NCI-H1930 (cell line): Measurements from ENCODE around the gene PRPH.
A peak's percentile ranks its signal among the peaks of the same experiment; 100 is the strongest.
"Not testable (repeated sequence)": the region's sequence is repeated elsewhere in the genome, so short reads cannot be mapped to it uniquely, and the experiment has no call there.

ENCODE experiments used
- DNase-seq, 2 experiments: peaks; one replicate each; lab custom pipeline; 2025; lab: John Stamatoyannopoulos, UW

The PRPH gene

DNA sequence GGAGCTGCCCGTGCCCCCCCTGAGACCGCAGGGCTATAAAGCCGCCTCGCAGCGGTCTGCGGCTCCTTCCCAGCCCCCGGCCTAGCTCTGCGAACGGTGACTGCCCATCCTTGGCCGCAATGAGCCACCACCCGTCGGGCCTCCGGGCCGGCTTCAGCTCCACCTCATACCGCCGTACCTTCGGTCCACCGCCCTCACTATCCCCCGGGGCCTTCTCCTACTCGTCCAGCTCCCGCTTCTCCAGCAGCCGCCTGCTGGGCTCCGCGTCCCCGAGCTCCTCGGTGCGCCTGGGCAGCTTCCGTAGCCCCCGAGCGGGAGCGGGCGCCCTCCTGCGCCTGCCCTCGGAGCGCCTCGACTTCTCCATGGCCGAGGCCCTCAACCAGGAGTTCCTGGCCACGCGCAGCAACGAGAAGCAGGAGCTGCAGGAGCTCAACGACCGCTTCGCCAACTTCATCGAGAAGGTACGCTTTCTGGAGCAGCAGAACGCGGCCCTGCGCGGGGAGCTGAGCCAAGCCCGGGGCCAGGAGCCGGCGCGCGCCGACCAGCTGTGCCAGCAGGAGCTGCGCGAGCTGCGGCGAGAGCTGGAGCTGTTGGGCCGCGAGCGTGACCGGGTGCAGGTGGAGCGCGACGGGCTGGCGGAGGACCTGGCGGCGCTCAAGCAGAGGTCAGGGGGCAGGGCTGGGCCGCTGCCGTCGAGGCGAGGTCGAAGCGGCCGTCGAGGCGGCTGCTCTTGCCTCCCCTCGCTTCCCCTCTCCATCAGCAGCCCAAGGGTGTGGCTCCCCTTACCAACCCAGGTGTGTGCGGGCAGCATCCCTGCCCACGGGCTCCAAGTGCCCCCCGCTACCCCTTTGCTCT is at the start of gene PRPH:
TSS of gene PRPH (plus strand) at position 66 of the 855 bp plus-strand sequence. CDS start at position 120, 54 bp downstream.
- DNase-seq = no peak

DNA sequence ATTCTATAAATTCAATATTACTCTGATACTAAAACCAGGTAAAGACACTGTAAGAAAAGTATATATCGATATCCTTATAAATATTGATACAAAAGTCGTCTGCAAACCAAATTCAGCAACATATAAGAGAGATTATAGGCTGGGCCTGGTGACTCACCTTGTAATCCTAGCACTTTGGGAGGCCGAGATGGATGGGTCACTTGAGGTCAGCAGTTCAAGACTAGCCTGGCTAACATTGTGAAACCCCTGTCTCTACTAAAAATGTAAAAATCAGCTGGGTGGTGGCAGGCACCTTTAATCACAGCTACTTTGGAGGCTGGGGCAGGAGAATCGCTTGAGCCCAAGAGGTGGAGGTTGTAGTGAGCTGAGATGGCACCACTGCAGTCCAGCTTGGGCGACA is 43.6 kb upstream of the PRPH start:
- DNase-seq = no peak

DNA sequence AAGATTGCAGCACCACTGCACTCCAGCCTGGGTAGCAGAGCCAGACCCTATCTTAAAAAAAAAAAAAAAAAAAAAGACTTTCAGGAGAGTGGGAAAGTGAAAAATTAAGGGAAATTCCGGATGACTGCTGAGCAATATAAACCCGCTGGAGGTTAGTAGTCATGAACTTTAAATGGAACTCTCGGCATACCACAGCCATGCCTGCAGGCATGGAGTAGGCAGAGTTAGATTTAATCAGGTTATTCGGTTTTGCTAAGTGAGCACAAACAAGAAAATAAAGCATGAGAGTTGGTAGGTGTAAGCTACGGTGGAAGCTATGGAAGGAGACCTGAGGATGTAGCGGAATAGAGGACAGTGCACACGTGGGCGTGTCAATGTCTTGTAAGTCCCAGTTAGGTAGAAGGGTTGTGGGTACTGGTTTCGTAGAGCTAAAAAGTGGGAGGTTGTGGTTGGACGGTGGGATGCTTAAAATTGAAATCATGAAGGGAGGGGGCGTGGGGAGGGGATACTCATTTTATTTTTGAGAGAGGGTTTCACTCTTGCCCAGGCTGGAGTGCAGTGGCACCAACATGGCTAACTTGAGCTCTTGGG is 41.8 kb upstream of the PRPH start:
- DNase-seq = no peak

DNA sequence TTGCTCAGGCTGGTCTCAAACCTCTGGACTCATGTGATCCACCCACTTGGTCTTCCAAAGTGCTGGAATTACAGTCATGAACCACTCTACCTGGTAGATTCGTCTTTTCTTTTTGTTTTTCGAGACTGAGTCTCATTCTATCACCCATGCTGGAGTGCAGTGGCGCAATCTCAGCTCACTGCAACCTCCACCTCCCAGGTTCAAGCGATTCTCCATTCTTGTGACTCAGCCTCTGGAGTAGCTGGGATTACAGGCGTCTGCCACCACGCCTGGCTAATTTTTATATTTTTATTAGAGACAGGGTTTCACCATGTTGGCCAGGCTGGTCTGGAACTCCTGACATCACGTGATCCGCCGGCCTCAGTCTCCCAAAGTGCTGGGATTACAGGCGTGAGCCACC is 39.5 kb upstream of the PRPH start:
- not testable (repeated sequence) for DNase-seq

DNA sequence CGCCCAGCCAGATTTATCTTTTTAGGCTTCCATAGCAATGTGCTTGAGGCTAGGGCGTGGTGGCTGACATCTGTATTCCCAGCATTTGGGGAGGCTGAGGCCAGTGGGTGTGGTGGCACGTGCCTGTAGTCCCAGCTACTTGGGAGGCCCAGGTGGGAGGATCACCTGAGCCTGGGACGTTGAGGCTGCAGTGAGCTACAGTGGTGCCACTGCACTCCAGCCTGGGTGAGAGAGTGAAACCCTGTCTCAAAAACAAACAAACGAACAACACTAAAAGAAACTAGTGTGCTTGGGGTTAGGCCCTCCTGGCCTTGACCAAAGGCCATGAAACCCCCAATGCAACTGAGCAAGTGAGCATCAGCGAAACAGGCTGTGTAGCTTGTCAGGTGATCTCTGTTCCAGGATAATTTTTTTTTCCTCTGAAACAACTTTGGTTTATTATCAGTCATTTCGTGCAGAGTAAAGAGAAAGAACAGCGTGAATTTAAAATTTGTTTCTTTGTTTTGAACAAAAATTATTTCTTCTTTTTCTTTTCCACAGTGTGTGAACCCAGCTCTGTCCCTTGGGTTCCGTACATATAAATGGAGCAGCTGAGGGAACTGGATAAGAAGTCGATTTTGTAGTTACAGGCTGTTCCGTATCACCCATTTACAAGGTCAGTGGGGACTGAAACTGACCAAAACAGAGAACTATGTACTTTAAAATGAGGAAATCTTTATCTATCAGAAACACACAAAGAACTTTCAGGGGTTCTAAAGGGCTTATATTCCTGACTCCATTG is 38.9 kb upstream of the PRPH start:
- DNase-seq = no peak

DNA sequence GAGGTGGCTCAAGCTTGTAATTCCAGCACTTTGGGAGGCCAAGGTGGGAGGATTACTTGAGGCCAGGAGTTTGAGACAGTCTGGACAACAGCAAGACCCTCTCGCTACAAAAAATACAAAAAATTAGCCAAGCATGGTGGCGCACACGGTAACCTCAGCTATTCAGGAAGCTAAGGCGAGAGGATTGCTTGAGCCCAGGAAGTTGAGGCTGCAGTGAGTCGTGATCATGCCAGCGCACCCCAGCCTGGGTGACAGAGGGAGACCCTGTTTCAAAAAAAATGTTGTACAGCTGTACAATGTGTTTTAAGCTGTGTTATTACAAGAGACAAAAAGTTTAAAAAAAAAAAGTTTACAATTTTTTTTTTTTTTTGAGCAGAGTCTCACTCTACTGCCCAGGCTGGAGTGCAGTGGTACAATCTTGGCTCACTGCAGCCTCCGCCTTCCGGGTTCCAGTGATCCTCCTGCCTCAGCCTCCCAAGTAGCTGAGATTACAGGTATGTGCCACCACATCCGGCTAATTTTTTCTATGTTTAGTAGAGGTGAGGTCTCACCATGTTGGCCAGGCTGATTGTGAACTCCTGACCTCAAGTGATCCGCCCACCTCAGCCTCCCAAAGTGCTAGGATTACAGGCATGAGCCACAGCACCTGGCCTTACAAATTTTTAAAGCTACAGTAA is 37.3 kb upstream of the PRPH start:
- DNase-seq = not testable (repeated sequence)

DNA sequence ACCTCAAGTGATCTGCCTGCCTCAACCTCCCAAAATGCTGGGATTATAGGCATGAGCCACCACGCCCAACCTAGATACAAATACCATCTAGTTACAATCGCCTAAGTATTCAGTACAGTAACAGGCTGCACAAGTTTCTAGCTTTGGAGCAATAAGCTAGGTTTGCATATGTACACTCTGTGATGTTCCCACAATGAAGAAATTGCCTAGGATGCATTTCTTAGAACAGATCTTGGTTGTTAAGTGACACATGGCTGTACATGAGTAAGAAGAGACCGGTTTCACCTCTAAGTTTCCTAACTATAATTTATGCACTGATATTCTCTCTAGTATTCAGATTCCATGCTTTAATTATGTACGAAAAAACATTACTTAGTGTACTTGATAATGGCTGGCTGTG is 35.5 kb upstream of the PRPH start:
- DNase-seq = no peak

DNA sequence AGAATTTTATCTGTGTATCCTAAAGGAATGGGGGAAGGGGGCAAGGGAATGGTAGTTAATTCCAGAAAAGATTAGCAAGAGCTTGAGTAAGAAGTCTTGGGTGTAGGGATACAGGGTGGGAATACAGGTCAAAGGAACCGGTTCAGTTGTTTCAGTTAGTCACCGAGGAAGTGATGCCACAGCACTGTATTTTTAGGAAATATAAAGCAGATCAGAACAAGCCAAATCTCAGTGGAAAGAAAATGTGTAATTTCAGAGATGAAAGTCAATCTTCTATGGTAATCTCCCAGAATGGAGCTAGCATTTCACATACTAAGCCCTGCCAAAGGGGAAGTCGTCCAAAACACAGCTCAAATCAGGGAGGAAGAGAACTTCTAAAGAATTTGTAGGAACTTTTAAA is 34.8 kb upstream of the PRPH start:
- DNase-seq = no peak

DNA sequence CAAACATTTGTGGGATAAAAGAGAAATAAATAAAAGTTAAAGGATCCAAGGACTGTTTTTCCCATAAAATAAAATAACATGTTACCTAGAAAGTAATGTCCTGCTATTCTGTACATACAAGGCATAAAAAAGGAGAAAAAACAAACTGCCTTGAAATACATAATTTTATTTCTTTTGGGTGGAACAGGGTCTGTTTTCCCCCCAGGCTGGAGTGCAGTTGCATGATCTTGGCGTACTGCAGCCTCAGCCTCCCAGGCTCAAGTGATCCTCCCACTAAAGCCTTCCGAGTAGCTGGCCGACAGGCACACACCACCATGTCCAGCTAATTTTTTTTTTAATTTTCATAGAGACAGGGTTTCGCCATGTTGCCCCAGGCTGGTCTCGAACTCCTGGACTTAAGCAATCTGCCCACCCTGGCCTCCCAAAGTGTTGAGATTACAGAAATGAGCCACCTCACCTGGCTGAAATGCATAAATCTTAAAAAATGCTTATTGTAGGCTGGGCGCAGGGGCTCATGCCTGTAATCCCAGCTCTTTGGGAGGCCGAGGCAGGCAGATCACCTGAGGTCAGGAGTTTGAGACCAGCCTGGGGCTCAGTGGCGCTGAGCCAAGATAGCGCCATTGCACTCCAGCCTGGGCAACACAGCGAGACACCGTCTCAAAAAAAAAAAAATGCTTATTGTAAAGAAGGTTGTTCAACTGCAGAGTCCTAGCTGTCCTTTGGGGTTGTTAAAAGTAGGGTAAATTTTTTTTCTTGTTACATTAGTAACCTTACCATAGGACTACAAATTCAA is 34.2 kb upstream of the PRPH start:
- no peak for DNase-seq

DNA sequence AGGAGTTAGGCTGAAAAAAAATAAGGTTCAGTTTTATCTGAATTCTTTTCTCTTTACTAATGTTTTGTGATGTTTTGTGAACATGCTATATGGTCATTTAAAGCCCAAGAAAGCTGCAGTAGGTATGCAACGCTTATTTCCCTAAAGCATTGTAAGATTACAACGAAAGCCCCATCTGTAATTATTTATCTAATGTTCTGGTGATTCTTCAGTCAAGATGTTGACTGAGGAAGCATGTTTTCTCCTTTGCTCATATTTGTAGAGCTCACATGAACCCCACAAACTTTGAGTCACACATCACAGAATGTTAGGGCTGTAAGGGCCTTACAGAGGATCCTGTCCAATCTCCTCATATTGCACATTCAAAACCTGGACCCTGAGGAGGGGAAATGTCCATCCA is 33.2 kb upstream of the PRPH start:
- DNase-seq = no peak

DNA sequence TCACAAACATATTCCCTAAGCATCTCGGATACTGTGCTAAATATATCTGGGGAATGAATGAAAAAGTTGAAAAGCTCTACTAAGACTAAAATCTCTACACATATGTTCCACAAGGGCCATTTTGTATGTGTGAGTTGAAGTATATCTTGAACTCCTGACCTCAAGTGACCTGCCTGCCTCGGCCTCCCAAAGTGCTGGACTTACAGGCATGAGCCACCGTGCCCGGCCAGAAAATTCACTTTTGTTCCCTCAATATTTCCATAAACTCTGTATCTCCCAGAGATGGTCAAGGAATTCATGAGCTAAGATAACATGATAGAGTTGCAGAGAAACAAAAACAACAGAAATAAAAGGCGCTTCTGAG is 31.6 kb upstream of the PRPH start:
- no peak for DNase-seq

DNA sequence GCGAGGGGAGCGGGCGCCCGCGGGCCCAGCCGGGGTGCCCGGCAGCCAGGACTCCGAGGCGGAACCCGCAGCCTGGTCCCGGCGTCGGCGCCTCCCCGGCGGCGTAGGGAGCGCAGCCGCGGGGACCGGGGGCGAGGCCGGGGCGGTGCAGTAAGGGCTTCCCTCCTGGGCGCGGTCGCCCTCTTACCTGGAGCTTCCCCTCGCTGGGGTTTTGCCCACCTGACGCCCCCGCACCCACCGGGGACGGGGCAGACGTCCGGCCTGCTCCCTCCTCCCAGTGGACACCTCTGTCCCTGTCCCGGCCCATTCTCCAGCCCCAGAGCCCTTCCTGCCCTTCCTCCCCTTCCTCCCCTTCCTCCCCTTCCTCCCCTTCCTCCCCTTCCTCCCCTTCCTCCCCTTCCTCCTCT is 30.5 kb upstream of the PRPH start:
- peak in 1 of 2 experiments; percentile 55 for DNase-seq

DNA sequence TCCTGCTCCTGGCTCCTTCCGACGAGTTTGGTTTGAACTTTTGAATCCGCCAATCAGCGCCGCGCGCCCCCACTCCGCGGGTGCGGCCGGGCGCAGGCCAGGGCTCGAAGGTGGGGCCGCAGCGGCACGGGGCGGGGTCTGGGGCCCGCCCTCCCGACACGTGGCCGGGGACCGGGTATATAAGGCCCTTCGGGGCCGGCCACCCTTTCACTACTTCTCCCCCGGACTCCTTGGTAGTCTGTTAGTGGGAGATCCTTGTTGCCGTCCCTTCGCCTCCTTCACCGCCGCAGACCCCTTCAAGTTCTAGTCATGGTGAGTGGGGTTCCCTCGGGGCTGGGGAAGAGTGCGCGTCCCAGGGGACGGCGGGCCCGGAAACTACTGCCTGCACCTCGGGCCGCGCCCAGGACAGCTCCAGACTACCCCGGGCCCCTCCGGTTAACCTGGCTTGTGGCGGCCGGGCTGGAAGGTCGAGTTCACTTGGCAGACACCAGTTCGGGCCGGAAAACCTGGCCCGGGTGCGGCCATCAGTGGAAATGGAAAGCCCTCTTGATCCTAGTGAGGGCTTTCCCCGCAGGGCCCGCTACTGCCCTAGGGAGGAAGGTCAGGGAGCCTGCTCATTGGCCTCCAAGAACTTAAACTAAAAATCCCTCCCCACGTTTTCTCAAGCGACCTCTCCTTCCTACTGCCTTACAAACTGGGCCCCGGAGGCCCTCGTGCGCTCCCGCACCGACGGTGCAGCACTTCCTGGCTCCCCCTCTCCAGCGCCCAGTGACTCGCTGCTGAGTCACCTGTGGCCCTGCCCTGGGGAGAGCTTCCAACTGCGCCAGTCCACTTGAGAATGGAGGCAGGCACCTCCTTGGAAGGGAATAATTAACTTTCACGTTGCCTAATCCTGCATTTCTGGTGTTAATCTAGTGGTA is 29.8 kb upstream of the PRPH start, which contains the start of gene TUBA1C:
TSS of gene TUBA1C (plus strand) at position 210 of the 920 bp plus-strand sequence. CDS start at position 310, 100 bp downstream.
- peak; percentile 86 to 87 for DNase-seq

DNA sequence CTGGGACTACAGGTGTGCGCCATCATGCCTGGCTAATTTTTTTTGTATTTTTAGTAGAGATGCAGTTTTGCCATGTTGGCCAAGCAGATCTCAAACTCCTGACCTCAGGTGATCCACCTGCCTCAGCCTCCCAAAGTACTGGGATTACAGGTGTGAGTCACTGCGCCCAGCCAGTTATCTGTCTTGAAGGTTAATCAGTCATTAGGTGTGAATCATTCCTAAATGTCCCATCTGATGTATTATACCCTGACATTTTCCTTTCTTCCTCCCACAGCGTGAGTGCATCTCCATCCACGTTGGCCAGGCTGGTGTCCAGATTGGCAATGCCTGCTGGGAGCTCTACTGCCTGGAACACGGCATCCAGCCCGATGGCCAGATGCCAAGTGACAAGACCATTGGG is 25.8 kb upstream of the PRPH start:
- DNase-seq = not testable (repeated sequence)

DNA sequence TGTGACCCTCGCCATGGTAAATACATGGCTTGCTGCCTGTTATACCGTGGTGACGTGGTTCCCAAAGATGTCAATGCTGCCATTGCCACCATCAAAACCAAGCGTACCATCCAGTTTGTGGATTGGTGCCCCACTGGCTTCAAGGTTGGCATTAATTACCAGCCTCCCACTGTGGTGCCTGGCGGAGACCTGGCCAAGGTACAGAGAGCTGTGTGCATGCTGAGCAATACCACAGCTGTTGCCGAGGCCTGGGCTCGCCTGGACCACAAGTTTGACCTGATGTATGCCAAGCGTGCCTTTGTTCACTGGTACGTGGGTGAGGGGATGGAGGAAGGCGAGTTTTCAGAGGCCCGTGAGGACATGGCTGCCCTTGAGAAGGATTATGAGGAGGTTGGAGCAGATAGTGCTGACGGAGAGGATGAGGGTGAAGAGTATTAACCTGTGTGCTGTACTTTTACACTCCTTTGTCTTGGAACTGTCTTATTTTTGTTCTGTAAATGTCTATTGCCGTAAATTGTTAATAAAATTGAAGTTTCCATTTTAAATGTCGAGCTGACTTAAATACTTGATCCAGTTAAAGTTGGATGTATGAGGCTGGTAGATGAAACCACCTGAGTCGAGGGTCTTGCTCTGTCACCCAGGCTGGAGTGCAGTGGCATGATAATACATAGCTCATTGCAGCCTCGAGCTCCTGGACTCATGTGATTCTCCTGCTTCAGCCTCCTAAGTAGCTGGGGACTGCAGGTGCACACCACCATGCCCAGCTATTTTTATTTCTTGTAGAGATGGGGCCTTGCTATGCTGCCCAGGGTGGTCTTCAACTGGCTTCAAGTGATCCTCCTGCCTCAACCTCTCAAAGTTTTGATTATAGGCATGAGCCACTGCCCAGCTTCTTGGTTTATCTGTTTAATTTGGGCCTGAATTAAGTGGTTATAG is 21.9 kb upstream of the PRPH start:
- no peak for DNase-seq

DNA sequence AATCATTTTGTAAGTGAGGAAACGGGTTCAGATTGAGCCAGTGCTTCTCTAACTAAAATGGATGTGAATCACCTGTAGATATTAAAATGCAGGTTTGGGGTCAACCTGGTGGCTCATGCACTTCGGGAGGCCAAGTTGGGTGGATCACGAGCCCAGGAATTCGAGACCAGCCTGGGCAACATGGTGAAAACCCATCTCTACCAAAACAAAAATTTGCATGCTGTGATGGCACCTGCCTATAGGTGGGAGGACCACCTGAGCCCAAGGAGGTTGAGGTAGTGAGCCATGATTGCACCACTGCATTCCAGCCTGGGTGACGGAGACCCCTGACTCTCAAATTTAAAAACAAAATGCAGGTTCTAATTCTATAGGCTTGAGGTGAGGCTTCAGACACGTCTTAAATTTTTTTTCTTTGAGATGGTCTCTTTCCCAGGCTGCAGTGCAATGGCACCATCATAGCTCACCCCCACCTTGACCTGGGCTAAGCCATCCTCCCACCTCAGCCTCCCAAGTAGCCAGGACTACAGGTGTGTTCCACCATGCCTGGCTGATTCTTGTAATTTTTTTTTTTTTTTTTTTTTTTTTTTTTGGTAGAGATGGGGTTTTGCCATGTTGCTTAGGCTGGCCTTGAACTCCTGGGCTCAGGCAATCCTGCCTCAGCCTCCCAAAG is 21.1 kb upstream of the PRPH start:
- DNase-seq = no peak

DNA sequence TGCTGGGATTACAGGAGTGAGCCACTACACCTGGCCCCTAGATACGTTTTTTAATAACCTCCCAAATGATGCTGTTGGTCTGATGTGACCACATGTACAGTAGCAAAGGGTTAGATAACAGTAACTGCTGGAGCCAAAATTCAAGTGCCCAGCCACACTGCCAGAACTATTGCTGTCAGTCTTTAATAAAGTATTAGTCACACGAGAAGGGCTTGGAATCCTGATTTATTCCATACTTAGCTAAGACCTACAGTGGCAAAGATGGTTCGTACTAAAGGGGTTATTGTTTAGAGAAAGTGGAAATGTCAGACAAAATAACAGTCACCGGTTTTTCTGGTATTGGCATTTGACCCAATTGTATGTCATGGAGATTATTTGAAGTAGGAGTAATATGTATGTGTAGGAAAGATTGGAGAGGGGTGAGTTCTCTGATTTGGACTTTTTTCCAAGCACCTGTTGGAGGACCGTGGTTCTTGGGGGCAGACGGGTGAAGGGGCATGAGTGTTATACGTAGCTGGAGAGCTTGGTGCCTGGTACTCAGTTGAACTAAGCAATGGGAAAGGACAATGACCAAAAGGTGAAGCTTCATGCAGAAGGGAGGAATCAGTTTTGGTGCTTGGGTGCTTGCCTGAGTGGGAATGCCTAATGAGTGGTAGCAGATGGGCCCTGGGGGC is 20.4 kb upstream of the PRPH start:
- DNase-seq = no peak
